GM12872 (cell line): ENCODE data around the gene THSD4.

ENCODE experiments used
- TF ChIP-seq, protein P1 (sequence below): IDR thresholded peaks from 3 replicates; pipeline ENCODE4 v1.5.1; 2011; ENCODE audit warnings: low read depth, mild to moderate bottlenecking, low read length, moderate library complexity; ENCODE audit not compliant: insufficient read depth

Gene THSD4

DNA sequence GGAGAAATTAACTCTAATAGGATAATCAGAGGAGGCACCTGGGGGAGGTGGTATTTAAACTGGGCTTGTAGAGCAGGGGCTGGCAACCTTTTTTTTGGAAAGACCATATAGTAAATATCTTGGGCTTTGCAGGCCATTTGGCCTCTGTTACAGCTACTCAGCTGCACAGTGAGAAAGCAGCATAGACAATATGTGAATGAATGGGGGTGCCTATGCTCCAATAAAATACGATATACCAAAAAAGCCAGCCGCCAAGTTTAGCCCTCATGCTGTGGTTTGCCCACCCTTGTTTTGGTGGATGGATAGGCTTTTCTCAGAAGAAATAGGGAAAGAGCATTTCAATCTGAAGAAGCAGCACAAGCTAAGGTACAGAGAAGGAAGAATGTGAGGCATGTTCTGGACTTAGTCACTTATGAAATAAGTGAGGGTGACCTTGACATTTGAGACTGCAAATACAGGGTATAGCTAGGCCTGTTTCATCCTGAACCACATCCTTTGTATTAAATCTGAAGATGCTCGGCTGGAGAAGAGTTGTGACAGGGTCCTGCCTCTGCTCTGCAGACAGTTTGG, 564.0 kb downstream of the THSD4 start:
- TF ChIP-seq, protein P1, sequence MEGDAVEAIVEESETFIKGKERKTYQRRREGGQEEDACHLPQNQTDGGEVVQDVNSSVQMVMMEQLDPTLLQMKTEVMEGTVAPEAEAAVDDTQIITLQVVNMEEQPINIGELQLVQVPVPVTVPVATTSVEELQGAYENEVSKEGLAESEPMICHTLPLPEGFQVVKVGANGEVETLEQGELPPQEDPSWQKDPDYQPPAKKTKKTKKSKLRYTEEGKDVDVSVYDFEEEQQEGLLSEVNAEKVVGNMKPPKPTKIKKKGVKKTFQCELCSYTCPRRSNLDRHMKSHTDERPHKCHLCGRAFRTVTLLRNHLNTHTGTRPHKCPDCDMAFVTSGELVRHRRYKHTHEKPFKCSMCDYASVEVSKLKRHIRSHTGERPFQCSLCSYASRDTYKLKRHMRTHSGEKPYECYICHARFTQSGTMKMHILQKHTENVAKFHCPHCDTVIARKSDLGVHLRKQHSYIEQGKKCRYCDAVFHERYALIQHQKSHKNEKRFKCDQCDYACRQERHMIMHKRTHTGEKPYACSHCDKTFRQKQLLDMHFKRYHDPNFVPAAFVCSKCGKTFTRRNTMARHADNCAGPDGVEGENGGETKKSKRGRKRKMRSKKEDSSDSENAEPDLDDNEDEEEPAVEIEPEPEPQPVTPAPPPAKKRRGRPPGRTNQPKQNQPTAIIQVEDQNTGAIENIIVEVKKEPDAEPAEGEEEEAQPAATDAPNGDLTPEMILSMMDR = no peak

- TF ChIP-seq, protein P1 = no peak
Measured at GRCh38 chr15:71679793-71680353, 564.6 kb downstream of the THSD4 start.

DNA sequence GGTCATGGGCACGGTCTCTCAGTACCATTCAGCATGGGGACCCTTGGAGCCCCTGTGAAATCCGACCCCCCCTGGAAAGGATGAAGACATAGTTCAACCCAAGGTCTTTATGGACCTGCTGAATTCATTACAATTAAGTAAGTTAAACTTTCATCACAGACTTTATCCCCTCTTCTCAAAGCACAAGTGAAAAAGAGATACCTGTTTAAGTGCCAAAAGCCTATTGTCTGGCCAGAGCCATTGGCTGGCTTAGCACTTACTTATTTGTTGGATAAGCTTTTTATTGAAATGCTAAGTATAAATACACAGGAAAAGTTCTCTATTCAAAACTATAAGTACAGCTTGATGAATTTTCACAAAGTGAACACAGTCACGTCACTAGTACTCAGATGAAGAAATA, 566.7 kb downstream of the THSD4 start:
- TF ChIP-seq, protein P1 = no peak

- TF ChIP-seq, protein P1 = no peak
Measured at GRCh38 chr15:71683411-71684274, 568.4 kb downstream of the THSD4 start.

DNA sequence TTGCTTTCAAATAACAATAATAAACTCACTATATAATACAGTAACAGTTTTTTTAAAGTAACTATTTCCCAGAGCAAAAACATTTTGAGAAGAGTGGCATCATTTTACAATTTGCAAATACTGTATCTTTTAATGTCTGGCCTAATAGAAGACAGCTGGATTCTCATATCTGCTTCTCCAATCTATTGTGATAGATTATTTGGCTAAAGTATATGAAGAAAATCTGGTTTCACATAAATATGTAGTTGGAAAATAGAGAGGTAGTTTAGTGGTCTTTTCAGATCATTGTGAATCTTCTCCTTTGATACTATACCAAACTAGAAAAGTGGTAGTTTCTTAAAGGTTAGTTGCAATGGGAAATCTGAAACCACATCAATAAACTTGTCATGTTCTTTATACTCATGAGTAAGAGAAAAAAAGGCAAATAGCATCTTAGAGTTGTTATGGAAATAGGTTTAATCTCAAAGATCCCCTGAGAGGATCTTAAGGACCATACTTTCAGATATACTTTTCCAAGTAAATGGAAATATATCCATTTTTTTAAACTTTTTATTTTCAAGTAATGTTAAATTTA, 570.2 kb downstream of the THSD4 start:
- TF ChIP-seq, protein P1 = no peak

DNA sequence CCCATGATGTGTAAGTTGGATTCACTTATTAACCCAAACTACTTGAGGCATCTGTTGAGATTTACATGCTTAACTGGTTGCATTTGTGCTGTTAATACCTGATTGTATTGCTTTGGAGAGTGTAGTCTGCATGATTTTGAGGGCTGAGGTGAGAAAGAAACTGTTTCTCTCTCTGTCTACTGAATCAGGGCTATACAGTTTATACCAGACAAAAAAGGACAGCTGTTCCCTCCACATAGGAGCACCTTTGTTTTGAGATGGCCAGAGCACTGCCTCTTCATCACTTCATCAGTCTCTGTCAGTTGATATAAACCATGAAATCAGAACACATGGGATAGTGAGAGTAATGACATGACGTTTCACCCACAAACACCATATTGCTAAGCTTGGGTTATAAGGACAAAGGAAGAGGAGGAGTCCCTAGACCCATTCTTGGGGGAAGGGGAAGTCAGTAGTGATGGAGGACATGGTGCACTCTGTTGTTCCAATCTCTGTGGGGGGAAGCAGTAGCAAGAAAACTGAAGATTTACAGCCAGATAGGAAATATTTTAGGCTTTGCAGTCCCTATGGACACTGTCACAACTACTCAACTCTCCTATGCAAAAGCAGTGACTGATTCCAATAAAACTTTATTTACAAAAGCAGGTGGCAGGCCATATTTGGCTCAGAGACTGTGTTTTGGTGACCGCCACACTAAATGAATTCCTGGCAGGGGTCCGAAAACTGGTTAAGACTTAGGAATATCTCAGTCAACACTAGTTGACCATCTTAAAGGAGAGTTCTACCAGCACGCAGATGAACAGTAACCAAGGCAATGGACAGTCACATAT, 571.2 kb downstream of the THSD4 start:
- TF ChIP-seq, protein P1 = no peak
